Kidney epithelial cell (primary cell): ENCODE results near the gene ZKSCAN2. TPM values are rescaled to one million over a fixed set of nuclear protein-coding genes. Genes with fewer than 3 reads are reported as not detected.
A peak's percentile ranks its signal among the peaks of the same experiment; 100 is the strongest.

Experiments used
- DNase-seq: peaks from one replicate; pipeline ENCODE4 v3.0.0-alpha.2; 2010; ENCODE audit warnings: low read depth
- H3K27me3 ChIP-seq: 2 replicates; pipeline ENCODE4 v1.6.0; 2011; ENCODE audit warnings: low read length; ENCODE audit not compliant: control insufficient read depth, insufficient read depth
- H3K36me3 ChIP-seq: 2 replicates; pipeline ENCODE4 v1.5.1; 2011; ENCODE audit warnings: low read length; ENCODE audit not compliant: control insufficient read depth, insufficient read depth
- H3K4me3 ChIP-seq: 2 replicates; pipeline ENCODE4 v1.5.1; 2011; ENCODE audit warnings: low read depth, mild to moderate bottlenecking, control low read depth, low read length
- CTCF ChIP-seq: IDR thresholded peaks from 2 replicates; pipeline ENCODE4 v1.5.1; 2011; ENCODE audit warnings: mild to moderate bottlenecking, moderate library complexity, low read length, control low read depth, inconsistent platforms; ENCODE audit not compliant: insufficient read depth, poor library complexity, severe bottlenecking
- total RNA-seq: library from RNA; depleted of rRNA; stranded (reverse); fragments of >200 nt; gene quantifications from 2 replicates; pipeline ENCODE4 v1.2.3, GENCODE V29; 2015

ZKSCAN2 gene
- total RNA-seq, result 9.0 and 9.7 TPM in 2 replicates

GRCh38 chr16:25257470-25257955, at the start of gene ZKSCAN2:
ZKSCAN2 (minus strand) TSS chr16:25257845; CDS start chr16:25257127, 718 bp downstream.
- Histone ChIP-seq H3K4me3 (peak within 1 kb of the TSS; percentile 70), H3K27me3 (no peaks in the 10 kb centered on the region), H3K36me3 (peaks cover 1% of the 10 kb centered on the region)
- peak; percentile 47 for DNase-seq
- no peak for TF ChIP-seq CTCF

GRCh38 chr16:25299792-25300590, 42.3 kb upstream of the ZKSCAN2 start:
- H3K4me3 ChIP-seq, result no peak overlapping the region
- no peaks in the 10 kb centered on the region for H3K27me3 ChIP-seq
- H3K36me3 ChIP-seq, result no peaks in the 10 kb centered on the region
- no peak for TF ChIP-seq CTCF
- no peak for DNase-seq

- no peak for TF ChIP-seq CTCF
These were observed 40.7 kb upstream of the ZKSCAN2 start for GRCh38 chr16:25298165-25298872.

GRCh38 chr16:25297151-25297787, 39.6 kb upstream of the ZKSCAN2 start:
- no peak for DNase-seq
- no peaks in the 10 kb centered on the region for H3K27me3 ChIP-seq
- no peak overlapping the region for H3K4me3 ChIP-seq
- no peak for TF ChIP-seq CTCF
- H3K36me3 ChIP-seq, result no peaks in the 10 kb centered on the region

More at GRCh38 chr16:25298165-25298872, 40.7 kb upstream of the ZKSCAN2 start:
- no peak for DNase-seq
- H3K36me3 ChIP-seq, result no peaks in the 10 kb centered on the region
- H3K27me3 ChIP-seq, result no peaks in the 10 kb centered on the region
- H3K4me3 ChIP-seq, result no peak overlapping the region

- Histone ChIP-seq H3K36me3 (no peaks in the 10 kb centered on the region), H3K4me3 (no peak overlapping the region), H3K27me3 (no peaks in the 10 kb centered on the region)
- TF ChIP-seq CTCF, result no peak
- DNase-seq, result no peak
These were observed 33.9 kb upstream of the ZKSCAN2 start for GRCh38 chr16:25291580-25291979.
